ENCODE measurements around the gene CRB1.

The CRB1 gene

GRCh38 chr1:197303463-197303862 lies 35.4 kb downstream of the CRB1 start:
- H3K9me3 ChIP-seq (ENCODE audit: control insufficient read depth, insufficient read depth, low read depth, low read length) = no peaks in the 10 kb centered on the region
- no peak overlapping the region for H3K9ac ChIP-seq (ENCODE audit: low read length)
- no peaks in the 10 kb centered on the region; the same call in 1 of the 2 replicates for H3K4me1 ChIP-seq (ENCODE audit: control insufficient read depth, insufficient read depth, low read length)
- H3K27ac ChIP-seq (ENCODE audit: low read depth, low read length) = no peak overlapping the region
- H3K27me3 ChIP-seq (ENCODE audit: control insufficient read depth, insufficient read depth, low read length) = no peaks in the 10 kb centered on the region
- H3K4me3 ChIP-seq (ENCODE audit: low read depth, low read length) = no peak overlapping the region
- no peaks in the 10 kb centered on the region for H3K36me3 ChIP-seq (ENCODE audit: control insufficient read depth, insufficient read depth, low read length)

- H3K27me3 ChIP-seq (ENCODE audit: control insufficient read depth, insufficient read depth, low read length) = no peaks in the 10 kb centered on the region
- no peaks in the 10 kb centered on the region for H3K9me3 ChIP-seq (ENCODE audit: control insufficient read depth, insufficient read depth, low read depth, low read length)
- no peak overlapping the region for H3K4me3 ChIP-seq (ENCODE audit: low read depth, low read length)
- H3K36me3 ChIP-seq (ENCODE audit: control insufficient read depth, insufficient read depth, low read length) = no peaks in the 10 kb centered on the region
- H3K27ac ChIP-seq (ENCODE audit: low read depth, low read length) = no peak overlapping the region
- H3K9ac ChIP-seq (ENCODE audit: low read length) = no peak overlapping the region
- H3K4me1 ChIP-seq (ENCODE audit: control insufficient read depth, insufficient read depth, low read length) = no peaks in the 10 kb centered on the region; the same call in 1 of the 2 replicates
Measured at GRCh38 chr1:197304638-197305200, 36.7 kb downstream of the CRB1 start.

- Histone ChIP-seq H3K9ac (ENCODE audit: low read length) (no peak overlapping the region), H3K27ac (ENCODE audit: low read depth, low read length) (no peak overlapping the region), H3K9me3 (ENCODE audit: control insufficient read depth, insufficient read depth, low read depth, low read length) (no peaks in the 10 kb centered on the region), H3K36me3 (ENCODE audit: control insufficient read depth, insufficient read depth, low read length) (no peaks in the 10 kb centered on the region), H3K27me3 (ENCODE audit: control insufficient read depth, insufficient read depth, low read length) (no peaks in the 10 kb centered on the region), H3K4me1 (ENCODE audit: control insufficient read depth, insufficient read depth, low read length) (no peaks in the 10 kb centered on the region; the same call in 1 of the 2 replicates), H3K4me3 (ENCODE audit: low read depth, low read length) (no peak overlapping the region)
Measured at GRCh38 chr1:197305925-197306324, 37.9 kb downstream of the CRB1 start.

- H3K27me3 ChIP-seq (ENCODE audit: control insufficient read depth, insufficient read depth, low read length) = no peaks in the 10 kb centered on the region
- H3K36me3 ChIP-seq (ENCODE audit: control insufficient read depth, insufficient read depth, low read length) = no peaks in the 10 kb centered on the region
- H3K9me3 ChIP-seq (ENCODE audit: control insufficient read depth, insufficient read depth, low read depth, low read length) = no peaks in the 10 kb centered on the region
- no peak overlapping the region for H3K27ac ChIP-seq (ENCODE audit: low read depth, low read length)
- H3K4me1 ChIP-seq (ENCODE audit: control insufficient read depth, insufficient read depth, low read length) = no peaks in the 10 kb centered on the region; the same call in 1 of the 2 replicates
- no peak overlapping the region for H3K4me3 ChIP-seq (ENCODE audit: low read depth, low read length)
- H3K9ac ChIP-seq (ENCODE audit: low read length) = no peak overlapping the region
Measured at GRCh38 chr1:197306381-197307062, 38.5 kb downstream of the CRB1 start.

- Histone ChIP-seq H3K9ac (ENCODE audit: low read length) (no peak overlapping the region), H3K4me1 (ENCODE audit: control insufficient read depth, insufficient read depth, low read length) (no peaks in the 10 kb centered on the region; the same call in 1 of the 2 replicates), H3K27ac (ENCODE audit: low read depth, low read length) (no peak overlapping the region), H3K9me3 (ENCODE audit: control insufficient read depth, insufficient read depth, low read depth, low read length) (no peaks in the 10 kb centered on the region), H3K27me3 (ENCODE audit: control insufficient read depth, insufficient read depth, low read length) (no peaks in the 10 kb centered on the region), H3K36me3 (ENCODE audit: control insufficient read depth, insufficient read depth, low read length) (no peaks in the 10 kb centered on the region), H3K4me3 (ENCODE audit: low read depth, low read length) (no peak overlapping the region)
Measured at GRCh38 chr1:197307136-197307535, 39.1 kb downstream of the CRB1 start.

- Histone ChIP-seq H3K9me3 (ENCODE audit: control insufficient read depth, insufficient read depth, low read depth, low read length) (no peaks in the 10 kb centered on the region), H3K9ac (ENCODE audit: low read length) (no peak overlapping the region), H3K36me3 (ENCODE audit: control insufficient read depth, insufficient read depth, low read length) (no peaks in the 10 kb centered on the region), H3K4me1 (ENCODE audit: control insufficient read depth, insufficient read depth, low read length) (no peaks in the 10 kb centered on the region; the same call in 1 of the 2 replicates), H3K4me3 (ENCODE audit: low read depth, low read length) (no peak overlapping the region), H3K27ac (ENCODE audit: low read depth, low read length) (no peak overlapping the region), H3K27me3 (ENCODE audit: control insufficient read depth, insufficient read depth, low read length) (no peaks in the 10 kb centered on the region)
Measured at GRCh38 chr1:197307551-197307950, 39.5 kb downstream of the CRB1 start.

GRCh38 chr1:197311081-197311480 lies 43.0 kb downstream of the CRB1 start:
- Histone ChIP-seq H3K27me3 (ENCODE audit: control insufficient read depth, insufficient read depth, low read length) (no peaks in the 10 kb centered on the region), H3K36me3 (ENCODE audit: control insufficient read depth, insufficient read depth, low read length) (no peaks in the 10 kb centered on the region)

GRCh38 chr1:197312163-197312562 lies 44.1 kb downstream of the CRB1 start:
- H3K4me3 ChIP-seq (ENCODE audit: low read depth, low read length) = no peak overlapping the region

More at GRCh38 chr1:197311081-197311480, 43.0 kb downstream of the CRB1 start:
- Histone ChIP-seq H3K27ac (ENCODE audit: low read depth, low read length) (no peak overlapping the region), H3K4me3 (ENCODE audit: low read depth, low read length) (no peak overlapping the region), H3K4me1 (ENCODE audit: control insufficient read depth, insufficient read depth, low read length) (no peaks in the 10 kb centered on the region; the same call in 1 of the 2 replicates), H3K9me3 (ENCODE audit: control insufficient read depth, insufficient read depth, low read depth, low read length) (no peaks in the 10 kb centered on the region), H3K9ac (ENCODE audit: low read length) (no peak overlapping the region)

GRCh38 chr1:197313713-197314112 lies 45.7 kb downstream of the CRB1 start:
- Histone ChIP-seq H3K4me1 (ENCODE audit: control insufficient read depth, insufficient read depth, low read length) (no peaks in the 10 kb centered on the region), H3K27me3 (ENCODE audit: control insufficient read depth, insufficient read depth, low read length) (no peaks in the 10 kb centered on the region), H3K9me3 (ENCODE audit: control insufficient read depth, insufficient read depth, low read depth, low read length) (no peaks in the 10 kb centered on the region), H3K4me3 (ENCODE audit: low read depth, low read length) (no peak overlapping the region), H3K27ac (ENCODE audit: low read depth, low read length) (no peak overlapping the region), H3K36me3 (ENCODE audit: control insufficient read depth, insufficient read depth, low read length) (no peaks in the 10 kb centered on the region), H3K9ac (ENCODE audit: low read length) (no peak overlapping the region)

More at GRCh38 chr1:197312163-197312562, 44.1 kb downstream of the CRB1 start:
- no peaks in the 10 kb centered on the region for H3K9me3 ChIP-seq (ENCODE audit: control insufficient read depth, insufficient read depth, low read depth, low read length)
- H3K27ac ChIP-seq (ENCODE audit: low read depth, low read length) = no peak overlapping the region
- no peak overlapping the region for H3K9ac ChIP-seq (ENCODE audit: low read length)
- no peaks in the 10 kb centered on the region for H3K36me3 ChIP-seq (ENCODE audit: control insufficient read depth, insufficient read depth, low read length)
- H3K4me1 ChIP-seq (ENCODE audit: control insufficient read depth, insufficient read depth, low read length) = no peaks in the 10 kb centered on the region; the same call in 1 of the 2 replicates
- no peaks in the 10 kb centered on the region for H3K27me3 ChIP-seq (ENCODE audit: control insufficient read depth, insufficient read depth, low read length)

GRCh38 chr1:197314682-197315081 lies 46.6 kb downstream of the CRB1 start:
- no peak overlapping the region for H3K27ac ChIP-seq (ENCODE audit: low read depth, low read length)
- no peaks in the 10 kb centered on the region for H3K4me1 ChIP-seq (ENCODE audit: control insufficient read depth, insufficient read depth, low read length)
- no peaks in the 10 kb centered on the region for H3K36me3 ChIP-seq (ENCODE audit: control insufficient read depth, insufficient read depth, low read length)
- H3K9ac ChIP-seq (ENCODE audit: low read length) = no peak overlapping the region
- H3K27me3 ChIP-seq (ENCODE audit: control insufficient read depth, insufficient read depth, low read length) = no peaks in the 10 kb centered on the region
- H3K9me3 ChIP-seq (ENCODE audit: control insufficient read depth, insufficient read depth, low read depth, low read length) = no peaks in the 10 kb centered on the region
- no peak overlapping the region for H3K4me3 ChIP-seq (ENCODE audit: low read depth, low read length)

- no peak overlapping the region for H3K27ac ChIP-seq (ENCODE audit: low read depth, low read length)
- H3K27me3 ChIP-seq (ENCODE audit: control insufficient read depth, insufficient read depth, low read length) = no peaks in the 10 kb centered on the region
- no peak overlapping the region for H3K9ac ChIP-seq (ENCODE audit: low read length)
- H3K36me3 ChIP-seq (ENCODE audit: control insufficient read depth, insufficient read depth, low read length) = no peaks in the 10 kb centered on the region
- H3K9me3 ChIP-seq (ENCODE audit: control insufficient read depth, insufficient read depth, low read depth, low read length) = no peaks in the 10 kb centered on the region
- H3K4me1 ChIP-seq (ENCODE audit: control insufficient read depth, insufficient read depth, low read length) = no peaks in the 10 kb centered on the region
- H3K4me3 ChIP-seq (ENCODE audit: low read depth, low read length) = no peak overlapping the region
Measured at GRCh38 chr1:197319631-197320030, 51.6 kb downstream of the CRB1 start.
